H9 (cell line): ENCODE measurements around the gene EXPH5. TPM values are rescaled to one million over a fixed set of nuclear protein-coding genes. Genes with fewer than 3 reads are reported as not detected.

Experiments
- DNase-seq: peaks from one replicate; pipeline ENCODE4 v3.0.0-alpha.2; 2017
- H2AFZ ChIP-seq: one replicate; pipeline ENCODE4 v1.6.1; 2013; ENCODE audit warnings: mild to moderate bottlenecking, low read length, control low read depth, moderate library complexity
- H2AK5ac ChIP-seq: 2 replicates; pipeline ENCODE4 v1.6.1; 2013; ENCODE audit warnings: low read length, control low read depth, mixed read lengths; ENCODE audit not compliant: insufficient read length
- H2BK120ac ChIP-seq: one replicate; pipeline ENCODE4 v1.6.1; 2013; ENCODE audit warnings: low read depth, mild to moderate bottlenecking, low read length, control low read depth, inconsistent platforms; ENCODE audit not compliant: poor library complexity, severe bottlenecking
- H2BK12ac ChIP-seq: 2 replicates; pipeline ENCODE4 v1.6.1; 2013; ENCODE audit warnings: low read length, control low read depth, mixed read lengths, low read depth; ENCODE audit not compliant: insufficient read length
- H2BK15ac ChIP-seq: 2 replicates; pipeline ENCODE4 v1.6.1; 2013; ENCODE audit warnings: low read depth, low read length, control low read depth
- H2BK20ac ChIP-seq: one replicate; pipeline ENCODE4 v1.6.1; 2013; ENCODE audit warnings: low read depth, mild to moderate bottlenecking, low read length, control low read depth, inconsistent platforms; ENCODE audit not compliant: poor library complexity, severe bottlenecking
- H2BK5ac ChIP-seq: 2 replicates; pipeline ENCODE4 v1.6.1; 2013; ENCODE audit warnings: low read length, control low read depth, mixed read lengths; ENCODE audit not compliant: insufficient read length
- H3K14ac ChIP-seq: 2 replicates; pipeline ENCODE4 v1.6.1; 2013; ENCODE audit warnings: low read length, control low read depth; ENCODE audit not compliant: insufficient read depth
- H3K18ac ChIP-seq: 2 replicates; pipeline ENCODE4 v1.6.1; 2013; ENCODE audit warnings: low read depth, mild to moderate bottlenecking, mixed read lengths, low read length, control low read depth; ENCODE audit not compliant: insufficient read length
- H3K23ac ChIP-seq: 2 replicates; pipeline ENCODE4 v1.6.1; 2013; ENCODE audit warnings: low read length, control low read depth, mixed read lengths, low read depth; ENCODE audit not compliant: insufficient read length
- H3K23me2 ChIP-seq: 2 replicates; pipeline ENCODE4 v1.6.1; 2013; ENCODE audit warnings: low read depth, mild to moderate bottlenecking, mixed read lengths, low read length, control low read depth; ENCODE audit not compliant: insufficient read length, poor library complexity, severe bottlenecking
- H3K27ac ChIP-seq: 2 replicates; pipeline ENCODE4 v1.5.1; 2013; ENCODE audit warnings: low read length, control low read depth, mixed read lengths, low read depth; ENCODE audit not compliant: insufficient read length
- H3K27me3 ChIP-seq: 2 replicates; pipeline ENCODE4 v1.6.1; 2013; ENCODE audit warnings: low read length, control low read depth, inconsistent platforms; ENCODE audit not compliant: insufficient read depth
- H3K4ac ChIP-seq: 2 replicates; pipeline ENCODE4 v1.6.1; 2013; ENCODE audit warnings: low read depth, mild to moderate bottlenecking, control low read depth, inconsistent platforms, low read length, moderate library complexity
- H3K4me1 ChIP-seq: 2 replicates; pipeline ENCODE4 v1.6.1; 2013; ENCODE audit warnings: low read length, control low read depth, inconsistent platforms; ENCODE audit not compliant: insufficient read depth
- H3K4me2 ChIP-seq: 2 replicates; pipeline ENCODE4 v1.6.1; 2013; ENCODE audit warnings: low read length, control low read depth, mixed read lengths; ENCODE audit not compliant: insufficient read length, insufficient read depth
- H3K56ac ChIP-seq: 2 replicates; pipeline ENCODE4 v1.6.1; 2013; ENCODE audit warnings: low read depth, mild to moderate bottlenecking, mixed read lengths, low read length, control low read depth; ENCODE audit not compliant: insufficient read length
- H3K79me1 ChIP-seq: 2 replicates; pipeline ENCODE4 v1.6.1; 2013; ENCODE audit warnings: low read depth, mild to moderate bottlenecking, moderate library complexity, low read length, control low read depth, inconsistent platforms; ENCODE audit not compliant: insufficient read depth, poor library complexity, severe bottlenecking
- H3K79me2 ChIP-seq: 2 replicates; pipeline ENCODE4 v1.6.1; 2013; ENCODE audit warnings: low read length, control low read depth, inconsistent platforms; ENCODE audit not compliant: insufficient read depth
- H3K9ac ChIP-seq: 2 replicates; pipeline ENCODE4 v1.6.1; 2013; ENCODE audit warnings: low read length, control low read depth, mixed read lengths; ENCODE audit not compliant: insufficient read length; ENCODE audit errors: extremely low read depth
- H3K9me3 ChIP-seq: one replicate; pipeline ENCODE4 v1.6.1; 2013; ENCODE audit warnings: low read depth, low read length, inconsistent platforms; ENCODE audit not compliant: control insufficient read depth
- H3T11ph ChIP-seq: one replicate; pipeline ENCODE4 v1.6.1; 2013; ENCODE audit warnings: mild to moderate bottlenecking, low read length, control low read depth, inconsistent platforms
- H4K20me1 ChIP-seq: one replicate; pipeline ENCODE4 v1.6.1; 2013; ENCODE audit not compliant: control insufficient read depth, insufficient read length, insufficient read depth
- H4K5ac ChIP-seq: 2 replicates; pipeline ENCODE4 v1.6.1; 2013; ENCODE audit warnings: low read depth, mild to moderate bottlenecking, mixed read lengths, low read length, control low read depth; ENCODE audit not compliant: insufficient read length
- H4K8ac ChIP-seq: replicated peaks from 2 replicates; pipeline ENCODE4 v1.6.1; 2013; ENCODE audit warnings: low read length, control low read depth, mixed read lengths, low read depth; ENCODE audit not compliant: insufficient read length
- H4K91ac ChIP-seq: 2 replicates; pipeline ENCODE4 v1.6.1; 2013; ENCODE audit warnings: low read depth, mild to moderate bottlenecking, moderate library complexity, mixed read lengths, low read length, control low read depth; ENCODE audit not compliant: insufficient read length
- H3K27ac Mint-ChIP-seq, 3 experiments: 2 replicates in 2 of 3; 3 replicates in 1 of 3; pipeline ENCODE4 v1.8.0; 2020 to 2021; ENCODE audit warnings: mixed read lengths in 3 of 3, mild to moderate bottlenecking in 1 of 3, moderate library complexity in 1 of 3
- H3K27me3 Mint-ChIP-seq: 2 replicates; pipeline ENCODE4 v1.8.0; 2021; ENCODE audit warnings: low read depth, mild to moderate bottlenecking, moderate library complexity, mixed read lengths
- H3K36me3 Mint-ChIP-seq, 3 experiments: 2 replicates in 2 of 3; 3 replicates in 1 of 3; pipeline ENCODE4 v1.8.0; 2020 to 2021; ENCODE audit warnings: low read depth in 3 of 3, mixed read lengths in 3 of 3; ENCODE audit not compliant: insufficient read depth in 1 of 3
- H3K4me1 Mint-ChIP-seq, 2 experiments: 2 replicates each; pipeline ENCODE4 v1.8.0; 2020; ENCODE audit warnings: mixed read lengths in 2 of 2
- H3K4me3 Mint-ChIP-seq, 2 experiments: 2 replicates in 1 of 2; 3 replicates in 1 of 2; pipeline ENCODE4 v1.8.0; 2020 to 2021; ENCODE audit warnings: mild to moderate bottlenecking in 2 of 2, mixed read lengths in 2 of 2, moderate library complexity in 1 of 2
- H3K9me3 Mint-ChIP-seq, 2 experiments: 2 replicates in 1 of 2; 3 replicates in 1 of 2; pipeline ENCODE4 v1.8.0; 2020; ENCODE audit warnings: mild to moderate bottlenecking in 2 of 2, mixed read lengths in 2 of 2, moderate library complexity in 1 of 2
- WGBS: extraction: QIAGEN DNeasy Blood & Tissue Kit; methylation state at CpG from one replicate; pipeline ENCODE4 v1.1.7; 2013; ENCODE audit warnings: missing lambda C conversion rate, low lambda C conversion rate, mixed read lengths; ENCODE audit not compliant: insufficient read length; ENCODE audit errors: extremely low coverage; 5-methylcytosine and 5-hydroxymethylcytosine counted together
- total RNA-seq: library from RNA; stranded (reverse); gene quantifications from 2 replicates; pipeline ENCODE4 v1.2.1, GENCODE V29; 2021
- TF ChIP-seq, protein P1 (sequence below): fragments of 200-600 bp; sonication (generic); conservative IDR thresholded peaks from 3 replicates; pipeline ENCODE4 v1.8.0; 2021; ENCODE audit warnings: antibody characterized with exemption, mild to moderate bottlenecking

Gene EXPH5
- total RNA-seq, 1 experiment from 2014 or later, result 3.1 TPM

DNA sequence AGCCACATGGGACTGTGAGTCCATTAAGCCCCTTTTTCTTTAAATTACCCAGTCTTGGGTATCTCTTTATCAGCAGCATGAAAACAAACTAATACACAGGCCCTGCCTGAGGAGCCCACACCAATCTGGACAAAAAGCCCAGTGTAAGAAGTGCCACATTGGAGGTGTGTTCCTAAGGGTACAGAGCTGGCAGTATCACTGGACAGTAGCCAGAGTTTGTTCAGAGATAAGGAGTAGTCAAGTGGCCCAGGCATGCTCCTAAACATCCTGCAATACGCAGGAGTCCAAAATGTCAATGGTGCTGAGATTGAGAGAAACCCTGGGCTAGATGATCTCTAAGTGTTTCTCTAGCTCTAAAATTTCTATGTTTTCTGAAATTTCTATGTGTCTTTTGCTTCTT lies 68.4 kb downstream of the EXPH5 start:
- Histone ChIP-seq H3K4me2 (no peak overlapping the region), H2BK5ac (no peak overlapping the region), H3K18ac (no peak overlapping the region), H3K23ac (no peak overlapping the region), H2AFZ (no peak overlapping the region), H3K79me2 (no peaks in the 10 kb centered on the region), H2BK120ac (no peak overlapping the region), H4K5ac (no peak overlapping the region), H3K27ac (no peak overlapping the region), H2BK20ac (no peak overlapping the region), H3K14ac (no peak overlapping the region), H3K27me3 (no peaks in the 10 kb centered on the region), H3T11ph (no peak overlapping the region), H4K91ac (no peak overlapping the region), H2BK12ac (no peak overlapping the region), H4K20me1 (no peaks in the 10 kb centered on the region), H3K4me1 (no peaks in the 10 kb centered on the region), H4K8ac (no peak overlapping the region), H2BK15ac (no peak overlapping the region), H2AK5ac (no peak overlapping the region), H3K9me3 (no peaks in the 10 kb centered on the region), H3K4ac (no peak overlapping the region), H3K79me1 (no peaks in the 10 kb centered on the region), H3K23me2 (no peaks in the 10 kb centered on the region), H3K9ac (no peak overlapping the region), H3K56ac (no peak overlapping the region)
- no peak for DNase-seq
- WGBS, result no CpG with 5 or more reads among the region's 1 CpG
- TF ChIP-seq, protein P1, sequence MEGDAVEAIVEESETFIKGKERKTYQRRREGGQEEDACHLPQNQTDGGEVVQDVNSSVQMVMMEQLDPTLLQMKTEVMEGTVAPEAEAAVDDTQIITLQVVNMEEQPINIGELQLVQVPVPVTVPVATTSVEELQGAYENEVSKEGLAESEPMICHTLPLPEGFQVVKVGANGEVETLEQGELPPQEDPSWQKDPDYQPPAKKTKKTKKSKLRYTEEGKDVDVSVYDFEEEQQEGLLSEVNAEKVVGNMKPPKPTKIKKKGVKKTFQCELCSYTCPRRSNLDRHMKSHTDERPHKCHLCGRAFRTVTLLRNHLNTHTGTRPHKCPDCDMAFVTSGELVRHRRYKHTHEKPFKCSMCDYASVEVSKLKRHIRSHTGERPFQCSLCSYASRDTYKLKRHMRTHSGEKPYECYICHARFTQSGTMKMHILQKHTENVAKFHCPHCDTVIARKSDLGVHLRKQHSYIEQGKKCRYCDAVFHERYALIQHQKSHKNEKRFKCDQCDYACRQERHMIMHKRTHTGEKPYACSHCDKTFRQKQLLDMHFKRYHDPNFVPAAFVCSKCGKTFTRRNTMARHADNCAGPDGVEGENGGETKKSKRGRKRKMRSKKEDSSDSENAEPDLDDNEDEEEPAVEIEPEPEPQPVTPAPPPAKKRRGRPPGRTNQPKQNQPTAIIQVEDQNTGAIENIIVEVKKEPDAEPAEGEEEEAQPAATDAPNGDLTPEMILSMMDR, result no peak
- no peak overlapping the region for H3K4me3 Mint-ChIP-seq
- no peaks in the 10 kb centered on the region for H3K36me3 Mint-ChIP-seq
- H3K9me3 Mint-ChIP-seq, result no peaks in the 10 kb centered on the region
- peaks cover 0 to 6% of the 10 kb centered on the region in 2 experiments; a peak in 2 of 4 replicates for H3K4me1 Mint-ChIP-seq
- no peaks in the 10 kb centered on the region for H3K27me3 Mint-ChIP-seq
- no peak overlapping the region; a peak in 1 of 7 replicates for H3K27ac Mint-ChIP-seq
